H9 (cell line): Measurements from ENCODE around the gene KSR1. TPM values are rescaled to one million over a fixed set of nuclear protein-coding genes. Genes with fewer than 3 reads are reported as not detected.

Experiments
- DNase-seq: peaks from one replicate; pipeline ENCODE4 v3.0.0-alpha.2; 2017
- H2AFZ ChIP-seq: one replicate; pipeline ENCODE4 v1.6.1; 2013; ENCODE audit warnings: mild to moderate bottlenecking, low read length, control low read depth, moderate library complexity
- H2AK5ac ChIP-seq: 2 replicates; pipeline ENCODE4 v1.6.1; 2013; ENCODE audit warnings: low read length, control low read depth, mixed read lengths; ENCODE audit not compliant: insufficient read length
- H2BK120ac ChIP-seq: one replicate; pipeline ENCODE4 v1.6.1; 2013; ENCODE audit warnings: low read depth, mild to moderate bottlenecking, low read length, control low read depth, inconsistent platforms; ENCODE audit not compliant: poor library complexity, severe bottlenecking
- H2BK12ac ChIP-seq: 2 replicates; pipeline ENCODE4 v1.6.1; 2013; ENCODE audit warnings: low read length, control low read depth, mixed read lengths, low read depth; ENCODE audit not compliant: insufficient read length
- H2BK15ac ChIP-seq: 2 replicates; pipeline ENCODE4 v1.6.1; 2013; ENCODE audit warnings: low read depth, low read length, control low read depth
- H2BK20ac ChIP-seq: one replicate; pipeline ENCODE4 v1.6.1; 2013; ENCODE audit warnings: low read depth, mild to moderate bottlenecking, low read length, control low read depth, inconsistent platforms; ENCODE audit not compliant: poor library complexity, severe bottlenecking
- H2BK5ac ChIP-seq: 2 replicates; pipeline ENCODE4 v1.6.1; 2013; ENCODE audit warnings: low read length, control low read depth, mixed read lengths; ENCODE audit not compliant: insufficient read length
- H3K14ac ChIP-seq: 2 replicates; pipeline ENCODE4 v1.6.1; 2013; ENCODE audit warnings: low read length, control low read depth; ENCODE audit not compliant: insufficient read depth
- H3K18ac ChIP-seq: 2 replicates; pipeline ENCODE4 v1.6.1; 2013; ENCODE audit warnings: low read depth, mild to moderate bottlenecking, mixed read lengths, low read length, control low read depth; ENCODE audit not compliant: insufficient read length
- H3K23ac ChIP-seq: 2 replicates; pipeline ENCODE4 v1.6.1; 2013; ENCODE audit warnings: low read length, control low read depth, mixed read lengths, low read depth; ENCODE audit not compliant: insufficient read length
- H3K23me2 ChIP-seq: 2 replicates; pipeline ENCODE4 v1.6.1; 2013; ENCODE audit warnings: low read depth, mild to moderate bottlenecking, mixed read lengths, low read length, control low read depth; ENCODE audit not compliant: insufficient read length, poor library complexity, severe bottlenecking
- H3K27ac ChIP-seq: 2 replicates; pipeline ENCODE4 v1.5.1; 2013; ENCODE audit warnings: low read length, control low read depth, mixed read lengths, low read depth; ENCODE audit not compliant: insufficient read length
- H3K27me3 ChIP-seq: 2 replicates; pipeline ENCODE4 v1.6.1; 2013; ENCODE audit warnings: low read length, control low read depth, inconsistent platforms; ENCODE audit not compliant: insufficient read depth
- H3K4ac ChIP-seq: 2 replicates; pipeline ENCODE4 v1.6.1; 2013; ENCODE audit warnings: low read depth, mild to moderate bottlenecking, control low read depth, inconsistent platforms, low read length, moderate library complexity
- H3K4me1 ChIP-seq: 2 replicates; pipeline ENCODE4 v1.6.1; 2013; ENCODE audit warnings: low read length, control low read depth, inconsistent platforms; ENCODE audit not compliant: insufficient read depth
- H3K4me2 ChIP-seq: 2 replicates; pipeline ENCODE4 v1.6.1; 2013; ENCODE audit warnings: low read length, control low read depth, mixed read lengths; ENCODE audit not compliant: insufficient read length, insufficient read depth
- H3K56ac ChIP-seq: 2 replicates; pipeline ENCODE4 v1.6.1; 2013; ENCODE audit warnings: low read depth, mild to moderate bottlenecking, mixed read lengths, low read length, control low read depth; ENCODE audit not compliant: insufficient read length
- H3K79me1 ChIP-seq: 2 replicates; pipeline ENCODE4 v1.6.1; 2013; ENCODE audit warnings: low read depth, mild to moderate bottlenecking, moderate library complexity, low read length, control low read depth, inconsistent platforms; ENCODE audit not compliant: insufficient read depth, poor library complexity, severe bottlenecking
- H3K79me2 ChIP-seq: 2 replicates; pipeline ENCODE4 v1.6.1; 2013; ENCODE audit warnings: low read length, control low read depth, inconsistent platforms; ENCODE audit not compliant: insufficient read depth
- H3K9ac ChIP-seq: 2 replicates; pipeline ENCODE4 v1.6.1; 2013; ENCODE audit warnings: low read length, control low read depth, mixed read lengths; ENCODE audit not compliant: insufficient read length; ENCODE audit errors: extremely low read depth
- H3K9me3 ChIP-seq: one replicate; pipeline ENCODE4 v1.6.1; 2013; ENCODE audit warnings: low read depth, low read length, inconsistent platforms; ENCODE audit not compliant: control insufficient read depth
- H3T11ph ChIP-seq: one replicate; pipeline ENCODE4 v1.6.1; 2013; ENCODE audit warnings: mild to moderate bottlenecking, low read length, control low read depth, inconsistent platforms
- H4K20me1 ChIP-seq: one replicate; pipeline ENCODE4 v1.6.1; 2013; ENCODE audit not compliant: control insufficient read depth, insufficient read length, insufficient read depth
- H4K5ac ChIP-seq: 2 replicates; pipeline ENCODE4 v1.6.1; 2013; ENCODE audit warnings: low read depth, mild to moderate bottlenecking, mixed read lengths, low read length, control low read depth; ENCODE audit not compliant: insufficient read length
- H4K8ac ChIP-seq: replicated peaks from 2 replicates; pipeline ENCODE4 v1.6.1; 2013; ENCODE audit warnings: low read length, control low read depth, mixed read lengths, low read depth; ENCODE audit not compliant: insufficient read length
- H4K91ac ChIP-seq: 2 replicates; pipeline ENCODE4 v1.6.1; 2013; ENCODE audit warnings: low read depth, mild to moderate bottlenecking, moderate library complexity, mixed read lengths, low read length, control low read depth; ENCODE audit not compliant: insufficient read length
- H3K27ac Mint-ChIP-seq, 3 experiments: 2 replicates in 2 of 3; 3 replicates in 1 of 3; pipeline ENCODE4 v1.8.0; 2020 to 2021; ENCODE audit warnings: mixed read lengths in 3 of 3, mild to moderate bottlenecking in 1 of 3, moderate library complexity in 1 of 3
- H3K27me3 Mint-ChIP-seq: 2 replicates; pipeline ENCODE4 v1.8.0; 2021; ENCODE audit warnings: low read depth, mild to moderate bottlenecking, moderate library complexity, mixed read lengths
- H3K36me3 Mint-ChIP-seq, 3 experiments: 2 replicates in 2 of 3; 3 replicates in 1 of 3; pipeline ENCODE4 v1.8.0; 2020 to 2021; ENCODE audit warnings: low read depth in 3 of 3, mixed read lengths in 3 of 3; ENCODE audit not compliant: insufficient read depth in 1 of 3
- H3K4me1 Mint-ChIP-seq, 2 experiments: 2 replicates each; pipeline ENCODE4 v1.8.0; 2020; ENCODE audit warnings: mixed read lengths in 2 of 2
- H3K4me3 Mint-ChIP-seq, 2 experiments: 2 replicates in 1 of 2; 3 replicates in 1 of 2; pipeline ENCODE4 v1.8.0; 2020 to 2021; ENCODE audit warnings: mild to moderate bottlenecking in 2 of 2, mixed read lengths in 2 of 2, moderate library complexity in 1 of 2
- H3K9me3 Mint-ChIP-seq, 2 experiments: 2 replicates in 1 of 2; 3 replicates in 1 of 2; pipeline ENCODE4 v1.8.0; 2020; ENCODE audit warnings: mild to moderate bottlenecking in 2 of 2, mixed read lengths in 2 of 2, moderate library complexity in 1 of 2
- WGBS: extraction: QIAGEN DNeasy Blood & Tissue Kit; methylation state at CpG from one replicate; pipeline ENCODE4 v1.1.7; 2013; ENCODE audit warnings: missing lambda C conversion rate, low lambda C conversion rate, mixed read lengths; ENCODE audit not compliant: insufficient read length; ENCODE audit errors: extremely low coverage; 5-methylcytosine and 5-hydroxymethylcytosine counted together
- total RNA-seq: library from RNA; stranded (reverse); gene quantifications from 2 replicates; pipeline ENCODE4 v1.2.1, GENCODE V29; 2021
- TF ChIP-seq, protein P1 (sequence below): fragments of 200-600 bp; sonication (generic); conservative IDR thresholded peaks from 3 replicates; pipeline ENCODE4 v1.8.0; 2021; ENCODE audit warnings: antibody characterized with exemption, mild to moderate bottlenecking

KSR1 gene
- total RNA-seq, 1 experiment from 2014 or later, result 44.9 TPM

- no peaks in the 10 kb centered on the region for H3K79me1 ChIP-seq
- no peaks in the 10 kb centered on the region for H3K27me3 ChIP-seq
- no peak overlapping the region for H3K18ac ChIP-seq
- H3K56ac ChIP-seq, result no peak overlapping the region
- H2BK20ac ChIP-seq, result no peak overlapping the region
- no peak overlapping the region for H3K23ac ChIP-seq
- H3T11ph ChIP-seq, result no peak overlapping the region
- H3K27me3 Mint-ChIP-seq, result no peaks in the 10 kb centered on the region
- peak overlapping the region in 1 of 2 experiments; percentile 25; a peak in 1 of 5 replicates for H3K4me3 Mint-ChIP-seq
- no peak overlapping the region for H2AFZ ChIP-seq
- TF ChIP-seq, protein P1, sequence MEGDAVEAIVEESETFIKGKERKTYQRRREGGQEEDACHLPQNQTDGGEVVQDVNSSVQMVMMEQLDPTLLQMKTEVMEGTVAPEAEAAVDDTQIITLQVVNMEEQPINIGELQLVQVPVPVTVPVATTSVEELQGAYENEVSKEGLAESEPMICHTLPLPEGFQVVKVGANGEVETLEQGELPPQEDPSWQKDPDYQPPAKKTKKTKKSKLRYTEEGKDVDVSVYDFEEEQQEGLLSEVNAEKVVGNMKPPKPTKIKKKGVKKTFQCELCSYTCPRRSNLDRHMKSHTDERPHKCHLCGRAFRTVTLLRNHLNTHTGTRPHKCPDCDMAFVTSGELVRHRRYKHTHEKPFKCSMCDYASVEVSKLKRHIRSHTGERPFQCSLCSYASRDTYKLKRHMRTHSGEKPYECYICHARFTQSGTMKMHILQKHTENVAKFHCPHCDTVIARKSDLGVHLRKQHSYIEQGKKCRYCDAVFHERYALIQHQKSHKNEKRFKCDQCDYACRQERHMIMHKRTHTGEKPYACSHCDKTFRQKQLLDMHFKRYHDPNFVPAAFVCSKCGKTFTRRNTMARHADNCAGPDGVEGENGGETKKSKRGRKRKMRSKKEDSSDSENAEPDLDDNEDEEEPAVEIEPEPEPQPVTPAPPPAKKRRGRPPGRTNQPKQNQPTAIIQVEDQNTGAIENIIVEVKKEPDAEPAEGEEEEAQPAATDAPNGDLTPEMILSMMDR, result no peak
- H3K9ac ChIP-seq, result no peak overlapping the region
- H2BK12ac ChIP-seq, result no peak overlapping the region
- H4K20me1 ChIP-seq, result no peaks in the 10 kb centered on the region
- H2BK15ac ChIP-seq, result no peak overlapping the region
- no peaks in the 10 kb centered on the region for H3K9me3 Mint-ChIP-seq
- H3K4me2 ChIP-seq, result no peak overlapping the region
- peak overlapping the region in 2 of 3 experiments; percentile 73 to 88; a peak in 5 of 7 replicates for H3K27ac Mint-ChIP-seq
- H3K27ac ChIP-seq, result no peak overlapping the region
- H3K4me1 Mint-ChIP-seq, result peaks cover 72 to 75% of the 10 kb centered on the region in 2 experiments
- H3K23me2 ChIP-seq, result no peaks in the 10 kb centered on the region
- WGBS, result no CpG with 5 or more reads among the region's 4 CpGs
- H2AK5ac ChIP-seq, result no peak overlapping the region
- H3K9me3 ChIP-seq, result no peaks in the 10 kb centered on the region
- peaks cover 16% of the 10 kb centered on the region for H3K4me1 ChIP-seq
- no peak overlapping the region for H4K91ac ChIP-seq
- H3K14ac ChIP-seq, result no peak overlapping the region
- H3K79me2 ChIP-seq, result peaks cover 1% of the 10 kb centered on the region; the same call in 1 of the 2 replicates
- no peak overlapping the region for H4K5ac ChIP-seq
- no peak overlapping the region for H4K8ac ChIP-seq
- H2BK5ac ChIP-seq, result no peak overlapping the region
- no peak for DNase-seq
- no peak overlapping the region for H3K4ac ChIP-seq
- H3K36me3 Mint-ChIP-seq, result no peaks in the 10 kb centered on the region; a peak in 2 of 7 replicates
- H2BK120ac ChIP-seq, result no peak overlapping the region
These were observed 117.8 kb downstream of the KSR1 start for GRCh38 chr17:27573971-27574525.
